GM12892 (cell line): ENCODE data around the gene SH3RF1.

Source experiments
- POLR2A ChIP-seq: IDR thresholded peaks from 2 replicates; pipeline ENCODE4 v1.6.1; 2011; ENCODE audit warnings: low read depth, low read length, control low read depth
- POLR2AphosphoS5 ChIP-seq: IDR thresholded peaks from 2 replicates; pipeline ENCODE4 v1.6.1; 2011; ENCODE audit warnings: low read depth, low read length, control low read depth
- TAF1 ChIP-seq: IDR thresholded peaks from 2 replicates; pipeline ENCODE4 v1.6.1; 2011; ENCODE audit warnings: low read depth, mild to moderate bottlenecking, control low read depth, low read length, borderline replicate concordance

GRCh38 chr4:169189372-169189771 lies 81.4 kb downstream of the SH3RF1 start:
- TF ChIP-seq POLR2A (0 out of 2 replicates have a peak, but pooled peaks have one; percentile 26), POLR2AphosphoS5 (no peak), TAF1 (no peak)
